Neural progenitor cell (in vitro differentiated cells): ENCODE measurements around the gene SMYD2.

Source experiments
- EZH2 ChIP-seq: fragments of 200-600 bp; sonication (generic); IDR thresholded peaks from 2 replicates; pipeline ENCODE4 v1.6.1; 2017; ENCODE audit warnings: antibody characterized with exemption, mild to moderate bottlenecking, moderate library complexity
- TF ChIP-seq, protein P1 (sequence below): fragments of 200-600 bp; sonication (generic); IDR thresholded peaks from 2 replicates; pipeline ENCODE4 v1.5.1; 2017; ENCODE audit warnings: antibody characterized with exemption, mild to moderate bottlenecking

DNA sequence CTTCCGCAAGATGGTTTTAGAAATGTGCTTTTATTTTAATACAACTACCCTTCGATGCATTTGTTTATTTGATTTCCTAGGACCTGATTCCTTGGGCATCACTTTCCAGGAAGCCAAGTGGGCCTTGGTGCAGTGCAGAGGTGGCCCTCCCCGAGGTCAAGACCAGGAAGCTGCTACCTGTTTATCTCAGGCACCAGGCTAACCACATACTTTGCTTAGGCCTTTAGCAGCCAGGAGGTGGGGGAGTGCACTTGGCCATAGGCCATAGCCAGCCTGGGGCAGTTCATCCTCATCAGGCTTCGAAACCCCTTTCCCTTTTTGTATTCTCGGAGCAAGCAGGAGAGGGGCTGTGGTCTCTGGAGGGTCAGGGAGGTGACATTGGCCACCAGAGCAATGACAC lies 45.4 kb downstream of the SMYD2 start:
- TF ChIP-seq EZH2 = no peak
- TF ChIP-seq, protein P1, sequence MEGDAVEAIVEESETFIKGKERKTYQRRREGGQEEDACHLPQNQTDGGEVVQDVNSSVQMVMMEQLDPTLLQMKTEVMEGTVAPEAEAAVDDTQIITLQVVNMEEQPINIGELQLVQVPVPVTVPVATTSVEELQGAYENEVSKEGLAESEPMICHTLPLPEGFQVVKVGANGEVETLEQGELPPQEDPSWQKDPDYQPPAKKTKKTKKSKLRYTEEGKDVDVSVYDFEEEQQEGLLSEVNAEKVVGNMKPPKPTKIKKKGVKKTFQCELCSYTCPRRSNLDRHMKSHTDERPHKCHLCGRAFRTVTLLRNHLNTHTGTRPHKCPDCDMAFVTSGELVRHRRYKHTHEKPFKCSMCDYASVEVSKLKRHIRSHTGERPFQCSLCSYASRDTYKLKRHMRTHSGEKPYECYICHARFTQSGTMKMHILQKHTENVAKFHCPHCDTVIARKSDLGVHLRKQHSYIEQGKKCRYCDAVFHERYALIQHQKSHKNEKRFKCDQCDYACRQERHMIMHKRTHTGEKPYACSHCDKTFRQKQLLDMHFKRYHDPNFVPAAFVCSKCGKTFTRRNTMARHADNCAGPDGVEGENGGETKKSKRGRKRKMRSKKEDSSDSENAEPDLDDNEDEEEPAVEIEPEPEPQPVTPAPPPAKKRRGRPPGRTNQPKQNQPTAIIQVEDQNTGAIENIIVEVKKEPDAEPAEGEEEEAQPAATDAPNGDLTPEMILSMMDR = no peak
